HepG2 (cell line): ENCODE data around the gene KRT1. TPM values are rescaled to one million over a fixed set of nuclear protein-coding genes. Genes with fewer than 3 reads are reported as not detected.
"Not testable (repeated sequence)": the region's sequence is repeated elsewhere in the genome, so short reads cannot be mapped to it uniquely, and the experiment has no call there.

Experiments
- ATAC-seq: fragments of 200-7000 bp; cut with Tn5 transposase; 3 replicates; pipeline ENCODE4 v1.9.1; 2020; ENCODE audit warnings: mild to moderate bottlenecking, moderate library complexity
- BruUV-seq: library from RNA; stranded (reverse); fragments of 400-500 nt; replicated peaks from 2 replicates; lab custom pipeline; 2021; lab: Mats Ljungman, UMichigan
- CTCF ChIA-PET: fragments of 300-600 bp; formaldehyde crosslinking; extraction: SDS; loops from one replicate; lab custom pipeline; 2021; ENCODE audit warnings: low total read pairs, inconsistent platforms, low intra/inter-chr PET ratio; lab: Yijun Ruan, JAX
- POLR2A ChIA-PET: fragments of 350-600 bp; sonication (Branson Sonifier 250); formaldehyde crosslinking; loops from one replicate; lab custom pipeline; 2020; ENCODE audit warnings: antibody characterized with exemption, inconsistent platforms; lab: Yijun Ruan, JAX
- DNase-seq: peaks from one replicate; pipeline ENCODE4 v3.0.0-alpha.2; 2015; ENCODE audit warnings: low spot score
- FAIRE-seq: peaks from 3 replicates; lab custom pipeline; 2011; peaks lifted over from hg19 to GRCh38; lab: Jason Lieb, UNC
- H2AFZ ChIP-seq: one replicate; pipeline ENCODE4 v1.6.1; 2011; ENCODE audit warnings: low read length, inconsistent platforms
- H3K27ac ChIP-seq: fragments of 300-600 bp; 3 replicates; pipeline ENCODE4 v1.8.0; 2011; ENCODE audit warnings: mixed run types, mild to moderate bottlenecking, mixed read lengths, low read length, inconsistent platforms; ENCODE audit not compliant: insufficient read depth; ENCODE audit errors: extremely low read length
- H3K27me3 ChIP-seq, 2 experiments: fragments of 200-600 bp in 1 of 2; 2 replicates in 1 of 2; 3 replicates in 1 of 2; pipeline versions ENCODE4 v1.6.0 to v1.8.0; 2011; ENCODE audit warnings: low read length in 2 of 2, mild to moderate bottlenecking in 2 of 2, moderate library complexity in 2 of 2, inconsistent platforms in 1 of 2; ENCODE audit not compliant: insufficient read depth in 2 of 2, control insufficient read depth in 1 of 2
- H3K36me3 ChIP-seq, 2 experiments: fragments of 200-600 bp in 1 of 2; replicated peaks in 1 of 2; 2 replicates in 1 of 2; 3 replicates in 1 of 2; pipeline versions ENCODE4 v1.5.1 to v1.8.0; 2011; ENCODE audit warnings: low read length in 2 of 2, inconsistent platforms in 1 of 2; ENCODE audit not compliant: insufficient read depth in 2 of 2, control insufficient read depth in 1 of 2
- H3K4me1 ChIP-seq: 2 replicates; pipeline ENCODE4 v1.5.1; 2012; ENCODE audit warnings: low read length, inconsistent platforms; ENCODE audit not compliant: insufficient read depth
- H3K4me2 ChIP-seq: 2 replicates; pipeline ENCODE4 v1.6.0; 2011; ENCODE audit warnings: low read depth, low read length, inconsistent platforms
- H3K4me3 ChIP-seq, 3 experiments: fragments of 200-600 bp in 1 of 3; sonication (generic), shearing (Covaris generic) in 1 of 3; replicated peaks in 1 of 3; 2 replicates each; pipeline ENCODE4 v1.5.1; 2011 to 2016; ENCODE audit warnings: low read length in 3 of 3, inconsistent platforms in 2 of 3, low read depth in 2 of 3, mild to moderate bottlenecking in 2 of 3, control low read depth in 1 of 3, mixed read lengths in 1 of 3; ENCODE audit not compliant: insufficient read depth in 1 of 3
- H3K79me2 ChIP-seq: one replicate; pipeline ENCODE4 v1.6.1; 2011; ENCODE audit warnings: low read length, inconsistent platforms; ENCODE audit not compliant: insufficient read depth
- H3K9ac ChIP-seq: 2 replicates; pipeline ENCODE4 v1.6.0; 2011; ENCODE audit warnings: mild to moderate bottlenecking, low read depth, low read length, inconsistent platforms; ENCODE audit not compliant: insufficient read depth
- H3K9me3 ChIP-seq: 2 replicates; pipeline ENCODE4 v1.5.1; 2012; ENCODE audit warnings: mild to moderate bottlenecking, low read length
- H4K20me1 ChIP-seq: 2 replicates; pipeline ENCODE4 v1.6.0; 2011; ENCODE audit warnings: inconsistent platforms, mild to moderate bottlenecking, low read length, moderate library complexity; ENCODE audit not compliant: insufficient read depth
- FLYWCH1 ChIP-seq: sonication (generic); formaldehyde crosslinking; IDR thresholded peaks from 2 replicates; pipeline ENCODE4 v1.8.1; 2023; ENCODE audit warnings: mild to moderate bottlenecking, missing genetic modification reagents
- SOX5 ChIP-seq: IDR thresholded peaks from 2 replicates; pipeline ENCODE4 v1.6.1; 2016; ENCODE audit warnings: borderline replicate concordance
- SRSF4 ChIP-seq: fragments of 200-400 bp; formaldehyde crosslinking; IDR thresholded peaks from one replicate; pipeline ENCODE4 v1.6.1; 2018; ENCODE audit warnings: mild to moderate bottlenecking, low read depth, low read length, moderate library complexity; ENCODE audit not compliant: poor library complexity, severe bottlenecking
- TBX3 ChIP-seq: fragments of 450-650 bp; IDR thresholded peaks from 2 replicates; pipeline ENCODE4 v1.6.1; 2017; ENCODE audit warnings: antibody characterized with exemption, mild to moderate bottlenecking, inconsistent platforms, borderline replicate concordance
- WGBS: methylation state at CpG from one replicate; pipeline ENCODE4 v1.1.6; 2017; ENCODE audit warnings: low lambda C conversion rate; 5-methylcytosine and 5-hydroxymethylcytosine counted together
- in situ Hi-C: cut with HindIII; loops from 2 replicates; pipeline ENCODE4 v1.10.0; 2017; ENCODE audit warnings: low pct_unique_long_range_greater_than_20kb; ENCODE audit not compliant: extremely low pct_ligation_motif_present
- intact Hi-C: fragments of 100-400 bp; cut with micrococcal nuclease; formaldehyde crosslinking; loops from one replicate; pipeline ENCODE4 v1.10.0; 2022; ENCODE audit not compliant: unreplicated experiment
- polyA plus RNA-seq, 8 experiments: library from polyadenylated mRNA; depleted of rRNA in 3 of 8; stranded (reverse) in 7 of 8; unstranded in 1 of 8; fragments of >200 nt; fragmentation: Illumina TruSeq in 4 of 8; extraction: Trizol in 4 of 8; gene quantifications; 2 replicates each; pipeline versions ENCODE4 v1.2.1 to v1.2.3, GENCODE V29; 2011 to 2016; ENCODE audit warnings: low read depth in 4 of 8, missing spikeins in 1 of 8, mixed read lengths in 1 of 8; ENCODE audit not compliant: insufficient read depth in 1 of 8
- total RNA-seq, 5 experiments: library from RNA; depleted of rRNA; stranded (reverse); fragments of >200 nt; fragmentation: Illumina TruSeq; extraction: Trizol; gene quantifications; 2 replicates each; pipeline ENCODE4 v1.2.3, GENCODE V29; 2016; ENCODE audit warnings: low read depth in 1 of 5
- TF ChIP-seq, protein P1 (sequence below): sonication (generic); formaldehyde crosslinking; IDR thresholded peaks from 2 replicates; pipeline ENCODE4 v1.4.0; 2020; ENCODE audit warnings: missing genetic modification reagents
- TF ChIP-seq, protein P2 (sequence below): sonication (generic); formaldehyde crosslinking; IDR thresholded peaks from 2 replicates; pipeline ENCODE4 v1.5.0; 2020; ENCODE audit warnings: missing genetic modification reagents
- TF ChIP-seq, protein P3 (sequence below): fragments of 450-650 bp; IDR thresholded peaks from 2 replicates; pipeline ENCODE4 v1.6.1; 2016

KRT1 gene
- total and polyA plus RNA-seq, 2 of the 13 experiments (the other 11 are each of a cell fraction or from before 2014, with no cell fraction given): not detected

DNA sequence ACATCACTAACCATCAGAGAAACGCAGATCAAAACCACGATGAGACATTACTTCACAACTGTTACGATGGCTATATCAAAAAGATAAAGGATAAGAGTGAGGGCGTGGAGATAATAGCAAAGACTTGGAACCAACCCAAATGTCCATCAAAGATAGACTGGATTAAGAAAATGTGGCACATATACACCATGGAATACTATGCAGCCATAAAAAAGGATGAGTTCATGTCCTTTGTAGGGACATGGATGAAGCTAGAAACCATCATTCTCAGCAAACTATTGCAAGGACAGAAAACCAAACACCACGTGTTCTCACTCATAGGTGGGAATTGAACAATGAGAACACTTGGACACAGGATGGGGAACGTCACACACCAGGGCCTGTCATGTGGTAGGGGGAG is 31.9 kb upstream of the KRT1 start:
- not testable (repeated sequence) for BruUV-seq

DNA sequence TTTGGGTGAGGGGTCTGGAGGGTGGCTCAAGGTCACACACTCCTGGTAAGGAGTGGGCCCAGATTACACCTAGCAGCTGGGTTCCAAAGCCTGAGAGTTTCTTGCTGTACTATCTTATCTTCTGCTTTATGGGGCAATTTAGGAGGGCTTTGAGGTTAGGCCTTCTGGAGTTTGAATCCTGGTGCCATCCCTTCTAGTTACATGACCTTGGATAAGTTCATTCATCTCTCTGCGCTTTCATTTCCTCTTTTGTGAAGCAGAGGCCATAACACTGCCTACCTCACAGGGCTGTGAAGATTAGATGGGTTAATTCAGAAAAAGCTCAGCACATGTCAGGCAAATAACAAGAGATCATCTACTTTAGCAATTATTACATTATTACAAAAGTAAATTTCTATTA is 30.5 kb upstream of the KRT1 start:
- Histone ChIP-seq H3K4me2 (no peak overlapping the region), H3K4me3 (no peak overlapping the region), H3K9ac (no peak overlapping the region), H3K4me1 (no peaks in the 10 kb centered on the region), H4K20me1 (no peaks in the 10 kb centered on the region), H3K27ac (no peak overlapping the region), H3K36me3 (no peaks in the 10 kb centered on the region), H3K9me3 (no peaks in the 10 kb centered on the region), H3K79me2 (no peaks in the 10 kb centered on the region), H3K27me3 (peaks cover 1 to 33% of the 10 kb centered on the region in 2 experiments; a peak in 4 of 5 replicates), H2AFZ (no peak overlapping the region)
- in situ Hi-C loops (loop anchor here (10.0 kb wide), 1 partner anchor 154 kb away; no protein-coding TSS in a partner anchor), intact Hi-C loops (no loop called here)
- ATAC-seq (no peak), FAIRE-seq (no peak), DNase-seq (no peak)
- WGBS: 10% methylated on average over 1 of the region's 1 CpG
- CTCF ChIA-PET: no interaction called here
- POLR2A ChIA-PET: no interaction called here
- no TSS peak for BruUV-seq
- no peak for TF ChIP-seq FLYWCH1 (CRISPR knock-in tag)
- TF ChIP-seq, protein P1, sequence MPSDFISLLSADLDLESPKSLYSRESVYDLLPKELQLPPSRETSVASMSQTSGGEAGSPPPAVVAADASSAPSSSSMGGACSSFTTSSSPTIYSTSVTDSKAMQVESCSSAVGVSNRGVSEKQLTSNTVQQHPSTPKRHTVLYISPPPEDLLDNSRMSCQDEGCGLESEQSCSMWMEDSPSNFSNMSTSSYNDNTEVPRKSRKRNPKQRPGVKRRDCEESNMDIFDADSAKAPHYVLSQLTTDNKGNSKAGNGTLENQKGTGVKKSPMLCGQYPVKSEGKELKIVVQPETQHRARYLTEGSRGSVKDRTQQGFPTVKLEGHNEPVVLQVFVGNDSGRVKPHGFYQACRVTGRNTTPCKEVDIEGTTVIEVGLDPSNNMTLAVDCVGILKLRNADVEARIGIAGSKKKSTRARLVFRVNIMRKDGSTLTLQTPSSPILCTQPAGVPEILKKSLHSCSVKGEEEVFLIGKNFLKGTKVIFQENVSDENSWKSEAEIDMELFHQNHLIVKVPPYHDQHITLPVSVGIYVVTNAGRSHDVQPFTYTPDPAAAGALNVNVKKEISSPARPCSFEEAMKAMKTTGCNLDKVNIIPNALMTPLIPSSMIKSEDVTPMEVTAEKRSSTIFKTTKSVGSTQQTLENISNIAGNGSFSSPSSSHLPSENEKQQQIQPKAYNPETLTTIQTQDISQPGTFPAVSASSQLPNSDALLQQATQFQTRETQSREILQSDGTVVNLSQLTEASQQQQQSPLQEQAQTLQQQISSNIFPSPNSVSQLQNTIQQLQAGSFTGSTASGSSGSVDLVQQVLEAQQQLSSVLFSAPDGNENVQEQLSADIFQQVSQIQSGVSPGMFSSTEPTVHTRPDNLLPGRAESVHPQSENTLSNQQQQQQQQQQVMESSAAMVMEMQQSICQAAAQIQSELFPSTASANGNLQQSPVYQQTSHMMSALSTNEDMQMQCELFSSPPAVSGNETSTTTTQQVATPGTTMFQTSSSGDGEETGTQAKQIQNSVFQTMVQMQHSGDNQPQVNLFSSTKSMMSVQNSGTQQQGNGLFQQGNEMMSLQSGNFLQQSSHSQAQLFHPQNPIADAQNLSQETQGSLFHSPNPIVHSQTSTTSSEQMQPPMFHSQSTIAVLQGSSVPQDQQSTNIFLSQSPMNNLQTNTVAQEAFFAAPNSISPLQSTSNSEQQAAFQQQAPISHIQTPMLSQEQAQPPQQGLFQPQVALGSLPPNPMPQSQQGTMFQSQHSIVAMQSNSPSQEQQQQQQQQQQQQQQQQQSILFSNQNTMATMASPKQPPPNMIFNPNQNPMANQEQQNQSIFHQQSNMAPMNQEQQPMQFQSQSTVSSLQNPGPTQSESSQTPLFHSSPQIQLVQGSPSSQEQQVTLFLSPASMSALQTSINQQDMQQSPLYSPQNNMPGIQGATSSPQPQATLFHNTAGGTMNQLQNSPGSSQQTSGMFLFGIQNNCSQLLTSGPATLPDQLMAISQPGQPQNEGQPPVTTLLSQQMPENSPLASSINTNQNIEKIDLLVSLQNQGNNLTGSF (CRISPR knock-in tag): no peak
- TF ChIP-seq TBX3: no peak
- TF ChIP-seq, protein P2, sequence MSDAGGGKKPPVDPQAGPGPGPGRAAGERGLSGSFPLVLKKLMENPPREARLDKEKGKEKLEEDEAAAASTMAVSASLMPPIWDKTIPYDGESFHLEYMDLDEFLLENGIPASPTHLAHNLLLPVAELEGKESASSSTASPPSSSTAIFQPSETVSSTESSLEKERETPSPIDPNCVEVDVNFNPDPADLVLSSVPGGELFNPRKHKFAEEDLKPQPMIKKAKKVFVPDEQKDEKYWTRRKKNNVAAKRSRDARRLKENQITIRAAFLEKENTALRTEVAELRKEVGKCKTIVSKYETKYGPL: no peak
- TF ChIP-seq SOX5 (CRISPR knock-in tag): no peak
- TF ChIP-seq SRSF4: no peak

More for the DNA sequence above, 31.9 kb upstream of the KRT1 start:
- H3K27ac ChIP-seq, H3K4me2 ChIP-seq, H3K9me3 ChIP-seq, H4K20me1 ChIP-seq, ATAC-seq, H2AFZ ChIP-seq, CTCF ChIA-PET, H3K4me1 ChIP-seq, FAIRE-seq, DNase-seq, H3K79me2 ChIP-seq, intact Hi-C loops, H3K4me3 ChIP-seq, H3K36me3 ChIP-seq, H3K9ac ChIP-seq, POLR2A ChIA-PET: not testable (repeated sequence)
- TF ChIP-seq, protein P3, sequence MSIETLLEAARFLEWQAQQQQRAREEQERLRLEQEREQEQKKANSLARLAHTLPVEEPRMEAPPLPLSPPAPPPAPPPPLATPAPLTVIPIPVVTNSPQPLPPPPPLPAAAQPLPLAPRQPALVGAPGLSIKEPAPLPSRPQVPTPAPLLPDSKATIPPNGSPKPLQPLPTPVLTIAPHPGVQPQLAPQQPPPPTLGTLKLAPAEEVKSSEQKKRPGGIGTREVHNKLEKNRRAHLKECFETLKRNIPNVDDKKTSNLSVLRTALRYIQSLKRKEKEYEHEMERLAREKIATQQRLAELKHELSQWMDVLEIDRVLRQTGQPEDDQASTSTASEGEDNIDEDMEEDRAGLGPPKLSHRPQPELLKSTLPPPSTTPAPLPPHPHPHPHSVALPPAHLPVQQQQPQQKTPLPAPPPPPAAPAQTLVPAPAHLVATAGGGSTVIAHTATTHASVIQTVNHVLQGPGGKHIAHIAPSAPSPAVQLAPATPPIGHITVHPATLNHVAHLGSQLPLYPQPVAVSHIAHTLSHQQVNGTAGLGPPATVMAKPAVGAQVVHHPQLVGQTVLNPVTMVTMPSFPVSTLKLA: 0 out of 2 replicates have a peak, but pooled peaks have one; percentile 14
- 37% methylated on average over 6 of the region's 6 CpGs for WGBS
- in situ Hi-C loops: loop anchor here (10.0 kb wide), 1 partner anchor 153 kb away; no protein-coding TSS in a partner anchor
- H3K27me3 ChIP-seq: peaks cover 1 to 44% of the 10 kb centered on the region in 2 experiments; a peak in 4 of 5 replicates
